B cell (primary cell): Measurements from ENCODE around the gene DENND10.

ENCODE experiments used
- CTCF ChIP-seq: fragments of 200-600 bp; IDR thresholded peaks from one replicate; pipeline ENCODE4 v1.8.0; 2022; ENCODE audit warnings: antibody characterized with exemption, mild to moderate bottlenecking
- EZH2 ChIP-seq: IDR thresholded peaks from 2 replicates; pipeline ENCODE4 v1.6.1; 2012; ENCODE audit warnings: borderline replicate concordance, low read depth, mild to moderate bottlenecking, moderate library complexity, low read length; ENCODE audit not compliant: insufficient read depth, poor library complexity, severe bottlenecking

GRCh38 chr10:119061352-119061751 lies 42.6 kb upstream of the DENND10 start:
- TF ChIP-seq CTCF (no peak), EZH2 (no peak)
